Activated naive CD4-positive, alpha-beta T cell treated with anti-CD3 and anti-CD28 coated beads, Interleukin-2, amount 50 U/mL, for 72 hours (primary cell): ENCODE results near the gene NCDN. TPM values are rescaled to one million over a fixed set of nuclear protein-coding genes. Genes with fewer than 3 reads are reported as not detected.
"Not testable (repeated sequence)": the region's sequence is repeated elsewhere in the genome, so short reads cannot be mapped to it uniquely, and the experiment has no call there.

Experiments
- ATAC-seq, 2 donors: fragments of 150-1000 bp; cut with Tn5 transposase; 2 replicates each; pipeline ENCODE4 v1.10.0; 2021; ENCODE audit warnings: mild to moderate bottlenecking in 2 of 2, moderate library complexity in 2 of 2
- DNase-seq, 2 donors: peaks; one replicate each; pipeline ENCODE4 v3.0.0; 2021 to 2022; ENCODE audit warnings: low spot score in 2 of 2
- H3K27ac Mint-ChIP-seq, 2 donors: one replicate each; pipeline ENCODE4 v1.8.0; 2022; ENCODE audit warnings: mild to moderate bottlenecking in 2 of 2, mixed read lengths in 2 of 2
- H3K36me3 Mint-ChIP-seq, 2 donors: one replicate each; pipeline ENCODE4 v1.8.0; 2022; ENCODE audit warnings: mixed read lengths in 2 of 2
- H3K9me3 Mint-ChIP-seq, 2 donors: one replicate each; pipeline ENCODE4 v1.8.0; 2022; ENCODE audit warnings: mixed read lengths in 2 of 2
- total RNA-seq, 2 donors: library from RNA; stranded (reverse); gene quantifications; one replicate each; pipeline ENCODE4 v1.2.3, GENCODE V29; 2022

NCDN gene
- total RNA-seq, 2 donors from 2014 or later: 16.6 to 25.1 TPM

GRCh38 chr1:35574655-35575415 is 17.2 kb downstream of the NCDN start:
- Mint-ChIP-seq H3K36me3 (no peaks in the 10 kb centered on the region), H3K27ac (no peak overlapping the region), H3K9me3 (no peaks in the 10 kb centered on the region)
- DNase-seq: peak in 1 of 2 donors; percentile 42
- ATAC-seq: no peak

GRCh38 chr1:35575416-35575958 is 17.9 kb downstream of the NCDN start:
- Mint-ChIP-seq H3K36me3 (no peaks in the 10 kb centered on the region), H3K27ac (no peak overlapping the region), H3K9me3 (no peaks in the 10 kb centered on the region)
- ATAC-seq (no peak), DNase-seq (peak in 1 of 2 donors; percentile 21)

- Mint-ChIP-seq H3K27ac (peak overlapping the region in 1 of 2 donors; percentile 36), H3K9me3 (no peaks in the 10 kb centered on the region), H3K36me3 (no peaks in the 10 kb centered on the region)
- no peak for ATAC-seq
- no peak for DNase-seq
These were observed 18.6 kb downstream of the NCDN start for GRCh38 chr1:35576061-35576765.

GRCh38 chr1:35576766-35577070 is 19.1 kb downstream of the NCDN start:
- not testable (repeated sequence) for ATAC-seq, H3K36me3 Mint-ChIP-seq, H3K9me3 Mint-ChIP-seq, DNase-seq
- H3K27ac Mint-ChIP-seq: peak overlapping the region in 1 of 2 donors; percentile 36

GRCh38 chr1:35577071-35577998 is 19.7 kb downstream of the NCDN start:
- Mint-ChIP-seq H3K27ac (peak overlapping the region; percentile 51 to 82), H3K36me3 (no peaks in the 10 kb centered on the region), H3K9me3 (no peaks in the 10 kb centered on the region)
- ATAC-seq (peak; percentile 78 to 92), DNase-seq (peak; percentile 57 to 71)

- Mint-ChIP-seq H3K27ac (no peak overlapping the region), H3K9me3 (no peaks in the 10 kb centered on the region), H3K36me3 (no peaks in the 10 kb centered on the region)
- ATAC-seq: no peak
- DNase-seq: no peak
These were observed 23.4 kb downstream of the NCDN start for GRCh38 chr1:35580949-35581388.

GRCh38 chr1:35581621-35582020 is 24.0 kb downstream of the NCDN start:
- not testable (repeated sequence) for H3K27ac Mint-ChIP-seq, ATAC-seq, H3K9me3 Mint-ChIP-seq, DNase-seq, H3K36me3 Mint-ChIP-seq

- DNase-seq (no peak), ATAC-seq (no peak)
- no peaks in the 10 kb centered on the region for H3K9me3 Mint-ChIP-seq
- H3K27ac Mint-ChIP-seq: no peak overlapping the region
- no peaks in the 10 kb centered on the region for H3K36me3 Mint-ChIP-seq
These were observed 27.7 kb downstream of the NCDN start for GRCh38 chr1:35585281-35585680.

- ATAC-seq, H3K36me3 Mint-ChIP-seq, H3K27ac Mint-ChIP-seq, H3K9me3 Mint-ChIP-seq, DNase-seq: not testable (repeated sequence)
These were observed 28.2 kb downstream of the NCDN start for GRCh38 chr1:35585805-35586204.

GRCh38 chr1:35586808-35587207 is 29.2 kb downstream of the NCDN start:
- Mint-ChIP-seq H3K27ac (no peak overlapping the region), H3K36me3 (no peaks in the 10 kb centered on the region), H3K9me3 (no peaks in the 10 kb centered on the region)
- ATAC-seq: no peak
- DNase-seq: no peak

- Mint-ChIP-seq H3K36me3 (no peaks in the 10 kb centered on the region), H3K27ac (no peak overlapping the region), H3K9me3 (no peaks in the 10 kb centered on the region)
- DNase-seq: no peak
- ATAC-seq: no peak
These were observed 30.1 kb downstream of the NCDN start for GRCh38 chr1:35587736-35588135.

GRCh38 chr1:35588197-35588910 is 30.8 kb downstream of the NCDN start:
- no peak for ATAC-seq
- H3K36me3 Mint-ChIP-seq: no peaks in the 10 kb centered on the region
- DNase-seq: no peak
- H3K9me3 Mint-ChIP-seq: no peaks in the 10 kb centered on the region
- no peak overlapping the region for H3K27ac Mint-ChIP-seq

GRCh38 chr1:35589516-35590427 is 32.2 kb downstream of the NCDN start:
- DNase-seq (no peak), ATAC-seq (no peak)
- no peaks in the 10 kb centered on the region for H3K36me3 Mint-ChIP-seq
- H3K27ac Mint-ChIP-seq: no peak overlapping the region
- no peaks in the 10 kb centered on the region for H3K9me3 Mint-ChIP-seq

GRCh38 chr1:35590476-35591040 is 33.0 kb downstream of the NCDN start:
- no peak for ATAC-seq
- DNase-seq: no peak
- H3K36me3 Mint-ChIP-seq: no peaks in the 10 kb centered on the region
- H3K27ac Mint-ChIP-seq: no peak overlapping the region
- H3K9me3 Mint-ChIP-seq: no peaks in the 10 kb centered on the region

GRCh38 chr1:35591211-35591610 is 33.6 kb downstream of the NCDN start:
- no peaks in the 10 kb centered on the region for H3K9me3 Mint-ChIP-seq
- ATAC-seq (no peak), DNase-seq (no peak)
- H3K36me3 Mint-ChIP-seq: no peaks in the 10 kb centered on the region
- H3K27ac Mint-ChIP-seq: peak overlapping the region in 1 of 2 donors; percentile 13
